Measurements from ENCODE around the gene CCDC158.
"Not testable (repeated sequence)": the region's sequence is repeated elsewhere in the genome, so short reads cannot be mapped to it uniquely, and the experiment has no call there.

Gene CCDC158

GRCh38 chr4:76429636-76430035 is 8.7 kb upstream of the CCDC158 start:
- Histone ChIP-seq H3K36me3 (ENCODE audit: control insufficient read depth, insufficient read depth, low read length) (no peaks in the 10 kb centered on the region), H3K27me3 (replicated peaks; ENCODE audit: control insufficient read depth, insufficient read depth, low read length) (no peaks in the 10 kb centered on the region), H3K4me3 (replicated peaks; ENCODE audit: low read depth, low read length) (no peak overlapping the region)
- DNase-seq (ENCODE audit: extremely low read depth, insufficient read length) = no peak
- TF ChIP-seq CTCF (IDR thresholded peaks at IDR 0.05; ENCODE audit: insufficient read depth, low read length, poor library complexity, severe bottlenecking) = no peak

- Histone ChIP-seq H3K27me3 (replicated peaks; ENCODE audit: control insufficient read depth, insufficient read depth, low read length) (no peaks in the 10 kb centered on the region), H3K36me3 (ENCODE audit: control insufficient read depth, insufficient read depth, low read length) (no peaks in the 10 kb centered on the region), H3K4me3 (replicated peaks; ENCODE audit: low read depth, low read length) (no peak overlapping the region)
- no peak for DNase-seq (ENCODE audit: extremely low read depth, insufficient read length)
- no peak for TF ChIP-seq CTCF (IDR thresholded peaks at IDR 0.05; ENCODE audit: insufficient read depth, low read length, poor library complexity, severe bottlenecking)
Measured at GRCh38 chr4:76426272-76426671, 5.3 kb upstream of the CCDC158 start.

- not testable (repeated sequence) for H3K36me3 ChIP-seq (ENCODE audit: control insufficient read depth, insufficient read depth, low read length); H3K4me3 ChIP-seq (replicated peaks; ENCODE audit: low read depth, low read length); DNase-seq (ENCODE audit: extremely low read depth, insufficient read length); H3K27me3 ChIP-seq (replicated peaks; ENCODE audit: control insufficient read depth, insufficient read depth, low read length)
Measured at GRCh38 chr4:76423159-76423558, 2.2 kb upstream of the CCDC158 start.

GRCh38 chr4:76420188-76420761 is 666 bp downstream of the CCDC158 start:
- Histone ChIP-seq H3K36me3 (ENCODE audit: control insufficient read depth, insufficient read depth, low read length) (no peaks in the 10 kb centered on the region), H3K4me3 (replicated peaks; ENCODE audit: low read depth, low read length) (no peak overlapping the region), H3K27me3 (replicated peaks; ENCODE audit: control insufficient read depth, insufficient read depth, low read length) (no peaks in the 10 kb centered on the region)
- TF ChIP-seq CTCF (IDR thresholded peaks at IDR 0.05; ENCODE audit: insufficient read depth, low read length, poor library complexity, severe bottlenecking) = no peak
- DNase-seq (ENCODE audit: extremely low read depth, insufficient read length) = no peak

GRCh38 chr4:76410636-76411035 is 10.3 kb downstream of the CCDC158 start:
- no peaks in the 10 kb centered on the region for H3K27me3 ChIP-seq (replicated peaks; ENCODE audit: control insufficient read depth, insufficient read depth, low read length)
- H3K36me3 ChIP-seq (ENCODE audit: control insufficient read depth, insufficient read depth, low read length) = no peaks in the 10 kb centered on the region
- DNase-seq (ENCODE audit: extremely low read depth, insufficient read length) = no peak
- no peak for TF ChIP-seq CTCF (IDR thresholded peaks at IDR 0.05; ENCODE audit: insufficient read depth, low read length, poor library complexity, severe bottlenecking)
- H3K4me3 ChIP-seq (replicated peaks; ENCODE audit: low read depth, low read length) = no peak overlapping the region

- no peak overlapping the region for H3K4me3 ChIP-seq (replicated peaks; ENCODE audit: low read depth, low read length)
- no peaks in the 10 kb centered on the region for H3K36me3 ChIP-seq (ENCODE audit: control insufficient read depth, insufficient read depth, low read length)
- TF ChIP-seq CTCF (IDR thresholded peaks at IDR 0.05; ENCODE audit: insufficient read depth, low read length, poor library complexity, severe bottlenecking) = no peak
- DNase-seq (ENCODE audit: extremely low read depth, insufficient read length) = no peak
- H3K27me3 ChIP-seq (replicated peaks; ENCODE audit: control insufficient read depth, insufficient read depth, low read length) = no peaks in the 10 kb centered on the region
Measured at GRCh38 chr4:76407440-76408119, 13.4 kb downstream of the CCDC158 start.
